MM.1S (cell line): ENCODE data around the gene NHP2.

Experiments
- DNase-seq: peaks from one replicate; pipeline ENCODE4 v3.0.0-alpha.2; 2015
- H2AFZ ChIP-seq: fragments of 300-600 bp; sonication (generic); 2 replicates; pipeline ENCODE4 v1.6.0; 2016; ENCODE audit warnings: antibody characterized with exemption, low read length
- H3F3A ChIP-seq: fragments of 300-600 bp; sonication (generic); 2 replicates; pipeline ENCODE4 v1.6.1; 2016; ENCODE audit warnings: mild to moderate bottlenecking, antibody characterized with exemption, low read length, moderate library complexity, mixed read lengths; ENCODE audit not compliant: insufficient read depth
- H3K27ac ChIP-seq: fragments of 300-600 bp; sonication (generic); 2 replicates; pipeline ENCODE4 v1.5.1; 2016; ENCODE audit warnings: mild to moderate bottlenecking, low read length
- H3K27me3 ChIP-seq: fragments of 300-600 bp; sonication (generic); replicated peaks from 2 replicates; pipeline ENCODE4 v1.6.0; 2016; ENCODE audit warnings: low read length; ENCODE audit not compliant: insufficient read depth
- H3K36me3 ChIP-seq: fragments of 300-600 bp; sonication (generic); replicated peaks from 2 replicates; pipeline ENCODE4 v1.6.1; 2016; ENCODE audit warnings: mild to moderate bottlenecking, low read length, mixed read lengths; ENCODE audit not compliant: insufficient read depth
- H3K4me1 ChIP-seq: fragments of 300-600 bp; sonication (generic); 2 replicates; pipeline ENCODE4 v1.6.1; 2016; ENCODE audit warnings: low read length, mixed read lengths
- H3K4me2 ChIP-seq: fragments of 300-600 bp; sonication (generic); 2 replicates; pipeline ENCODE4 v1.6.0; 2016; ENCODE audit warnings: low read depth, low read length
- H3K4me3 ChIP-seq: fragments of 300-600 bp; sonication (generic); 2 replicates; pipeline ENCODE4 v1.5.1; 2016; ENCODE audit warnings: low read length, mixed read lengths
- H3K79me2 ChIP-seq: fragments of 300-600 bp; sonication (generic); 2 replicates; pipeline ENCODE4 v1.6.1; 2016; ENCODE audit warnings: mixed run types, low read length, mixed read lengths
- H3K9ac ChIP-seq: fragments of 300-600 bp; sonication (generic); 2 replicates; pipeline ENCODE4 v1.6.1; 2016; ENCODE audit warnings: low read length, mixed read lengths
- H3K9me2 ChIP-seq: fragments of 300-600 bp; sonication (generic); replicated peaks from 2 replicates; pipeline ENCODE4 v1.6.1; 2016; ENCODE audit warnings: mild to moderate bottlenecking, low read length, mixed read lengths; ENCODE audit not compliant: insufficient read depth
- H3K9me3 ChIP-seq: fragments of 300-600 bp; sonication (generic); replicated peaks from 2 replicates; pipeline ENCODE4 v1.6.1; 2016; ENCODE audit warnings: mild to moderate bottlenecking, low read length, mixed read lengths; ENCODE audit not compliant: insufficient read depth
- H4K20me1 ChIP-seq: fragments of 300-600 bp; sonication (generic); 2 replicates; pipeline ENCODE4 v1.6.1; 2016; ENCODE audit warnings: mild to moderate bottlenecking, low read length, moderate library complexity, mixed read lengths; ENCODE audit not compliant: insufficient read depth
- CTCF ChIP-seq: fragments of 300-600 bp; sonication (generic); IDR thresholded peaks from 2 replicates; pipeline ENCODE4 v1.5.1; 2016; ENCODE audit warnings: antibody characterized with exemption, low read length, mixed read lengths
- EZH2 ChIP-seq: fragments of 300-600 bp; sonication (generic); optimal IDR thresholded peaks from 2 replicates; pipeline ENCODE3; 2017; ENCODE audit warnings: low read depth, mild to moderate bottlenecking, antibody characterized with exemption, low read length, mixed read lengths
- EZH2phosphoT487 ChIP-seq: fragments of 300-600 bp; sonication (generic); IDR thresholded peaks from 2 replicates; pipeline ENCODE4 v1.6.1; 2018; ENCODE audit warnings: antibody characterized with exemption, low read length

The NHP2 gene

GRCh38 chr5:178176791-178177190 lies 23.1 kb upstream of the NHP2 start:
- no peak overlapping the region for H3K9ac ChIP-seq
- DNase-seq, result no peak
- no peaks in the 10 kb centered on the region for H3F3A ChIP-seq
- TF ChIP-seq EZH2 (no peak), CTCF (no peak), EZH2phosphoT487 (no peak)
- H3K4me3 ChIP-seq, result no peak overlapping the region
- no peaks in the 10 kb centered on the region for H3K9me3 ChIP-seq
- H3K27ac ChIP-seq, result no peak overlapping the region
- H3K79me2 ChIP-seq, result no peaks in the 10 kb centered on the region
- H4K20me1 ChIP-seq, result no peaks in the 10 kb centered on the region
- no peaks in the 10 kb centered on the region for H3K4me1 ChIP-seq
- no peak overlapping the region for H3K4me2 ChIP-seq
- H3K9me2 ChIP-seq, result no peaks in the 10 kb centered on the region
- H2AFZ ChIP-seq, result no peak overlapping the region
- H3K27me3 ChIP-seq, result no peaks in the 10 kb centered on the region
- H3K36me3 ChIP-seq, result no peaks in the 10 kb centered on the region

DNA sequence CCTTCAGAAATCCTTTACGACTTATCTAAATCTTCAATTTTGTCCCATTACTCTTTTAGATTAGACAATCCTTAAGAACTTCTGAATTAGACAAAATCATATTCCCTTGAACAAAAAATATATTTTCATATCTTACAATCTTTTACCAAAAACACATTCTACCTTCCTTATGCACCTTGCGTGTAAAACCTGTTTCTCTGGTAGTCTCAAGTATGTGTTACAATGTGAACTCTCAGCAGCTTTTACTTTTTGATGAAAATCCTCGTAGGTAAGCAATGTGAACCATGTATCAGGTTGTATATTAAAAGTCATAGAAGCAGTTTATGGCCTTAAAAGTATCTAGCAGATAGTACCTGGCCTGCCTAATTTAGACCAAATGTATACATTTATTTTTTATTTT lies 20.8 kb upstream of the NHP2 start:
- no peaks in the 10 kb centered on the region for H4K20me1 ChIP-seq
- H3K4me2 ChIP-seq, result no peak overlapping the region
- H3K27me3 ChIP-seq, result no peaks in the 10 kb centered on the region
- no peaks in the 10 kb centered on the region for H3F3A ChIP-seq
- H2AFZ ChIP-seq, result no peak overlapping the region
- no peaks in the 10 kb centered on the region for H3K4me1 ChIP-seq
- no peak for TF ChIP-seq EZH2
- no peak for TF ChIP-seq CTCF
- TF ChIP-seq EZH2phosphoT487, result no peak
- no peak overlapping the region for H3K27ac ChIP-seq
- no peak overlapping the region for H3K4me3 ChIP-seq
- no peaks in the 10 kb centered on the region for H3K9me2 ChIP-seq
- H3K9ac ChIP-seq, result no peak overlapping the region
- no peaks in the 10 kb centered on the region for H3K36me3 ChIP-seq
- no peaks in the 10 kb centered on the region for H3K9me3 ChIP-seq
- no peak for DNase-seq
- H3K79me2 ChIP-seq, result no peaks in the 10 kb centered on the region

DNA sequence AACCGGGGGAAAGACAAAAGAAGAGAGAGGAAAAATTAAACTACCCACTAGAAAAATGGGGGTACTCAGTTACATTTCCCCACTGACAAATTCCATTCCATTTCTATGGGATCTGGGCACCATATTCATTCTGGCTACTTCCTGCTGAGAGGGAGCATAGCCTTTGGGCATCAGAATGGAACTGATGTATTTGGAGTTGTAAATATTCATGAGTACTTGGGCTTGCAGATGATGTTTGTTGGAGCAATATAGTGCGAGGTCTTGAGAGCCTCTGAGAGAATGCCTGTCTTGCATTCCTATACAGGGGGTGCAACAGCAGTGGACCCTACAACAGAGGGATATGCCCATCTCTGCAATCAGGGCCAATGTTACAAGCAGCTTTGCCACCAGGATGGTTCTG lies 16.8 kb upstream of the NHP2 start:
- no peak for TF ChIP-seq EZH2phosphoT487
- no peak for TF ChIP-seq EZH2
- no peak for TF ChIP-seq CTCF
- H3K79me2 ChIP-seq, result no peaks in the 10 kb centered on the region
- DNase-seq, result no peak
- H3K9me2 ChIP-seq, result no peaks in the 10 kb centered on the region
- no peaks in the 10 kb centered on the region for H3K9me3 ChIP-seq
- no peak overlapping the region for H3K9ac ChIP-seq
- no peaks in the 10 kb centered on the region for H3K36me3 ChIP-seq
- H3K4me2 ChIP-seq, result no peak overlapping the region
- no peaks in the 10 kb centered on the region for H3K27me3 ChIP-seq
- no peaks in the 10 kb centered on the region for H3K4me1 ChIP-seq
- no peak overlapping the region for H3K4me3 ChIP-seq
- no peak overlapping the region for H3K27ac ChIP-seq
- H3F3A ChIP-seq, result no peaks in the 10 kb centered on the region
- no peak overlapping the region for H2AFZ ChIP-seq
- H4K20me1 ChIP-seq, result no peaks in the 10 kb centered on the region
